Small intestine (tissue), 7 donors: ENCODE data around the gene CINP. TPM values are rescaled to one million over a fixed set of nuclear protein-coding genes. Genes with fewer than 3 reads are reported as not detected.

Experiments used
- DNase-seq, 2 donors: peaks; one replicate each; pipeline versions ENCODE4 v3.0.0 to v3.0.0-alpha.2; 2013
- FAIRE-seq: peaks from 2 replicates; lab custom pipeline; 2012; peaks lifted over from hg19 to GRCh38; lab: Jason Lieb, UNC
- H3K27ac ChIP-seq, 3 donors: one replicate each; pipeline ENCODE4 v1.5.1; 2013; ENCODE audit warnings: low read length in 2 of 3, mild to moderate bottlenecking in 2 of 3, control low read depth in 1 of 3, inconsistent platforms in 1 of 3, low read depth in 1 of 3, moderate library complexity in 1 of 3
- H3K27me3 ChIP-seq, 3 donors: one replicate each; pipeline ENCODE4 v1.6.1; 2013; ENCODE audit warnings: low read length in 3 of 3, inconsistent platforms in 1 of 3; ENCODE audit not compliant: control insufficient read depth in 3 of 3, insufficient read depth in 3 of 3
- H3K36me3 ChIP-seq, 3 donors: one replicate each; pipeline ENCODE4 v1.6.1; 2013; ENCODE audit warnings: low read length in 3 of 3, inconsistent platforms in 1 of 3, low read depth in 1 of 3, mild to moderate bottlenecking in 1 of 3, moderate library complexity in 1 of 3; ENCODE audit not compliant: control insufficient read depth in 3 of 3, insufficient read depth in 2 of 3
- H3K4me1 ChIP-seq, 3 donors: one replicate each; pipeline ENCODE4 v1.6.1; 2013; ENCODE audit warnings: low read length in 2 of 3, inconsistent platforms in 1 of 3, low read depth in 1 of 3, mild to moderate bottlenecking in 1 of 3, moderate library complexity in 1 of 3; ENCODE audit not compliant: control insufficient read depth in 3 of 3, insufficient read depth in 2 of 3
- H3K4me3 ChIP-seq, 3 donors: one replicate each; pipeline ENCODE4 v1.5.1; 2013; ENCODE audit warnings: low read length in 3 of 3, control low read depth in 1 of 3, inconsistent platforms in 1 of 3, low read depth in 1 of 3, mild to moderate bottlenecking in 1 of 3, moderate library complexity in 1 of 3
- H3K9me3 ChIP-seq, 2 donors: one replicate each; pipeline ENCODE4 v1.6.1; 2013; ENCODE audit warnings: low read depth in 1 of 2, low read length in 1 of 2; ENCODE audit not compliant: control insufficient read depth in 2 of 2, insufficient read depth in 1 of 2
- whole genome bisulfite sequencing, 3 donors: extraction: QIAGEN DNeasy Blood & Tissue Kit; methylation state at CpG; one replicate each; pipeline ENCODE4 v1.1.7; 2013; 5-methylcytosine and 5-hydroxymethylcytosine counted together
- polyA plus RNA-seq, 4 donors: library from polyadenylated mRNA; stranded (reverse) in 3 of 4; unstranded in 1 of 4; fragments of 200-250 nt in 3 of 4; fragments of 120-200 nt in 1 of 4; gene quantifications; one replicate each; pipeline versions ENCODE4 v1.2.1 to v1.2.3, GENCODE V29; 2013
- donor health status: healthy with polysubstance abuse.
- donor health status: control.
- donor health status: control.
- donor health status: Bipolar disorder and iron deficiency.
- donor health status: healthy.

Gene CINP
- polyA plus RNA-seq, 4 donors = 30.9 to 39.7 (median 36.1) TPM

DNA sequence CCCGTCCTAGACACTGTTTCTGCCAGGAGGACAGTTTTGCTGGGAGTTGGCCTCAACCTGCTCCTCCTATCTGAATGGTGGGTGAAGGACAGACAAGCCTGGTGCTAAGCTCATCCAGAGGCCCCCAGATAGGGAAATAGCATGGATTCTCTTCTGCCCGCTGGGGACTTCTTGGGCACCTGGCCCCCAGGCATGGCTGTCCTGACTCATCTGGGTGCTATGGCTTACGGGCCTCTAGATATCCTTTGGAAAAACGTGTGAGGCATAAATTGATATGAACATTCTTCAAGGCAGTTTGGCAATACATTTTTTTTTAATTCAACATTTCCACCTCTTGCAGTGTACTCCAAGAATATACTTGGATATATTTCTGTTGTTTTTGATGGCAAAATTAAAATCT lies 8.7 kb upstream of the CINP start:
- 78 to 92% (median 83%) methylated on average over 4 of the region's 4 CpGs for WGBS, 3 donors
- DNase-seq (no peak), FAIRE-seq (no peak)
- no peak overlapping the region for H3K4me3 ChIP-seq
- no peak overlapping the region for H3K27ac ChIP-seq
- H3K9me3 ChIP-seq = no peaks in the 10 kb centered on the region
- no peaks in the 10 kb centered on the region for H3K27me3 ChIP-seq
- H3K4me1 ChIP-seq = no peaks in the 10 kb centered on the region
- H3K36me3 ChIP-seq = peaks cover 0 to 6% (median 2%) of the 10 kb centered on the region in 3 donors

- DNase-seq (peak in 1 of 2 donors; percentile 10), FAIRE-seq (no peak)
- 74 to 80% (median 78%) methylated on average over 11 of the region's 11 CpGs for WGBS, 3 donors
- no peaks in the 10 kb centered on the region for H3K9me3 ChIP-seq
- no peaks in the 10 kb centered on the region for H3K4me1 ChIP-seq
- peaks cover 0 to 6% (median 2%) of the 10 kb centered on the region in 3 donors for H3K36me3 ChIP-seq
- H3K27ac ChIP-seq = peak overlapping the region in 1 of 3 donors; percentile 11
- no peaks in the 10 kb centered on the region for H3K27me3 ChIP-seq
- no peak overlapping the region for H3K4me3 ChIP-seq
Observed at GRCh38 chr14:102370305-102370809, 7.7 kb upstream of the CINP start.

GRCh38 chr14:102363182-102363943 lies 673 bp upstream of the CINP start:
- peak; percentile 32 to 65 for DNase-seq
- H3K27ac ChIP-seq = peak overlapping the region; percentile 38 to 83 (median 71)
- 3 to 5% (median 4%) methylated on average over 39 to 53 of the region's 53 CpGs for WGBS, 3 donors
- H3K27me3 ChIP-seq = no peaks in the 10 kb centered on the region
- peaks cover 0 to 13% (median 7%) of the 10 kb centered on the region in 3 donors for H3K4me1 ChIP-seq
- H3K36me3 ChIP-seq = peaks cover 0 to 14% (median under 1%) of the 10 kb centered on the region in 3 donors
- FAIRE-seq = no peak
- no peaks in the 10 kb centered on the region for H3K9me3 ChIP-seq
- H3K4me3 ChIP-seq = peak overlapping the region; percentile 61 to 92 (median 85)

GRCh38 chr14:102362084-102362483 lies 606 bp downstream of the CINP start:
- no peaks in the 10 kb centered on the region for H3K9me3 ChIP-seq
- DNase-seq (no peak), FAIRE-seq (no peak)
- peak overlapping the region; percentile 45 to 90 (median 85) for H3K4me3 ChIP-seq
- no peaks in the 10 kb centered on the region for H3K27me3 ChIP-seq
- H3K27ac ChIP-seq = peak overlapping the region; percentile 86 to 92 (median 91)
- 0 to 18% (median 8%) methylated on average over 4 of the region's 4 CpGs for WGBS, 3 donors
- peaks cover 1 to 16% (median 2%) of the 10 kb centered on the region in 3 donors for H3K36me3 ChIP-seq
- H3K4me1 ChIP-seq = peaks cover 0 to 13% (median 7%) of the 10 kb centered on the region in 3 donors

DNA sequence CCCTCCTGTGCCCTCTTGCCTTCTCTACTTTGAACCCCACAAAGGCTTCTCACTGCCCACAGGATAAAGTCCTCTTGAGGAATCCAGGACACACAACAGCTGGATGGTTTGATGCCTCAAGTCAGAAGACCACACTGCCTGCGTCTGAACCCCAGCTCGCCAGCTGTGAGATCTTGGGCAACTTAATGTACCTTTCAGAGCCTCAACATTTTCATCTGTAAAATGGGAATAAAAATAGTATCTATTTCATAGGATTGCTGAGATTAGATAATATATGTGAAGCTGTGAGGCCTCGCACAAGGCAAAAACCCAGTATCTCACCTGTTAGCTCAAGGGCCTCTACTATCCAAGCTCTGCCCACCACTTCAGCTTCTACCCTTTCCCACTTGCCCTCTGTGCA lies 2.3 kb downstream of the CINP start:
- Histone ChIP-seq H3K36me3 (peaks cover 1 to 28% (median 2%) of the 10 kb centered on the region in 3 donors), H3K4me1 (peaks cover 0 to 13% (median 7%) of the 10 kb centered on the region in 3 donors), H3K9me3 (no peaks in the 10 kb centered on the region), H3K27me3 (no peaks in the 10 kb centered on the region), H3K27ac (no peak overlapping the region), H3K4me3 (no peak overlapping the region)
- FAIRE-seq (no peak), DNase-seq (no peak)
- 95 to 100% (median 97%) methylated on average over 3 of the region's 3 CpGs for WGBS, 3 donors

DNA sequence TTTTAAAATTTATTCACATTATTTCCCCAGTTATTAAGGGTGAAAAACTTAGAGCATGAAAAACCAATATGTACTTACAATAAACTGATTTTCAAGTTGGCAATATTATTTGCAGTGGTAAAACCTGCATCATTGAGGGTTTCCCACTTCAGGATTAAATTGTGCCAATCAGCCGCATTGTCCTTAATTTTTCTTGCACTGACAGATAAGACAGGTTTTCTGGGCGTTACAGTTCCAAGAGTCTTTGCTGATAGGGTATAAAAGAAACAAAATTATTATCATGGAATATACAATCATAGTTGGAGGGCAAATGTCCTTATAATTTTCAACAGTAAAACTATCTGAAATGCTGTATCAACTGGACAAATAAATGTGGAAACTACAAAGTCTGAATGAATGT lies 3.3 kb downstream of the CINP start:
- FAIRE-seq = no peak
- 93 to 94% (median 93%) methylated on average over 2 of the region's 2 CpGs for WGBS, 3 donors
- H3K9me3 ChIP-seq = no peaks in the 10 kb centered on the region
- no peak overlapping the region for H3K27ac ChIP-seq
- H3K36me3 ChIP-seq = peaks cover 1 to 38% (median 2%) of the 10 kb centered on the region in 3 donors
- H3K4me1 ChIP-seq = peaks cover 0 to 13% (median 7%) of the 10 kb centered on the region in 3 donors
- no peak overlapping the region for H3K4me3 ChIP-seq
- DNase-seq = no peak
- H3K27me3 ChIP-seq = no peaks in the 10 kb centered on the region

- Histone ChIP-seq H3K9me3 (no peaks in the 10 kb centered on the region), H3K36me3 (peaks cover 2 to 59% (median 6%) of the 10 kb centered on the region in 3 donors), H3K27me3 (no peaks in the 10 kb centered on the region), H3K4me3 (no peak overlapping the region), H3K4me1 (no peaks in the 10 kb centered on the region), H3K27ac (no peak overlapping the region)
- FAIRE-seq = no peak
- 79 to 94% (median 88%) methylated on average over 3 of the region's 3 CpGs for WGBS, 3 donors
- no peak for DNase-seq
Observed at GRCh38 chr14:102356280-102356679, 6.4 kb downstream of the CINP start.

- no peak overlapping the region for H3K4me3 ChIP-seq
- FAIRE-seq (no peak), DNase-seq (no peak)
- H3K9me3 ChIP-seq = no peaks in the 10 kb centered on the region
- no peak overlapping the region for H3K27ac ChIP-seq
- no peaks in the 10 kb centered on the region for H3K27me3 ChIP-seq
- WGBS, 3 donors = 83 to 85% (median 84%) methylated on average over 8 of the region's 8 CpGs
- H3K4me1 ChIP-seq = no peaks in the 10 kb centered on the region
- peaks cover 9 to 64% (median 13%) of the 10 kb centered on the region in 3 donors for H3K36me3 ChIP-seq
Observed at GRCh38 chr14:102353126-102353619, 9.5 kb downstream of the CINP start.
